Ishikawa (cell line): ENCODE data around the gene DKK3.

Source experiments
- CEBPB ChIP-seq: IDR thresholded peaks from 2 replicates; pipeline ENCODE4 v1.6.1; 2012
- CREB1 ChIP-seq: IDR thresholded peaks from 2 replicates; pipeline ENCODE4 v1.6.1; 2012; ENCODE audit warnings: low read depth
- EGR1 ChIP-seq: IDR thresholded peaks from 2 replicates; pipeline ENCODE4 v1.6.1; 2012
- EP300 ChIP-seq: IDR thresholded peaks from 2 replicates; pipeline ENCODE4 v1.6.1; 2012; ENCODE audit warnings: borderline replicate concordance
- FOXM1 ChIP-seq: IDR thresholded peaks from 2 replicates; pipeline ENCODE4 v1.6.1; 2012; ENCODE audit warnings: low read depth, borderline replicate concordance
- NFIC ChIP-seq: IDR thresholded peaks from 2 replicates; pipeline ENCODE4 v1.6.1; 2012
- RAD21 ChIP-seq: IDR thresholded peaks from 2 replicates; pipeline ENCODE4 v1.6.1; 2012; ENCODE audit warnings: low read depth
- TAF1 ChIP-seq: IDR thresholded peaks from 2 replicates; pipeline ENCODE4 v1.6.1; 2012; ENCODE audit warnings: low read depth, mild to moderate bottlenecking
- TCF12 ChIP-seq: IDR thresholded peaks from 2 replicates; pipeline ENCODE4 v1.6.1; 2012; ENCODE audit warnings: low read depth
- TEAD4 ChIP-seq: IDR thresholded peaks from 2 replicates; pipeline ENCODE4 v1.6.1; 2012
- YY1 ChIP-seq: IDR thresholded peaks from 2 replicates; pipeline ENCODE4 v1.6.1; 2012; ENCODE audit warnings: low read depth
- ZBTB7A ChIP-seq: IDR thresholded peaks from 2 replicates; pipeline ENCODE4 v1.6.1; 2012; ENCODE audit warnings: low read depth
- TF ChIP-seq, protein P1 (sequence below): IDR thresholded peaks from 2 replicates; pipeline ENCODE4 v1.6.1; 2012; ENCODE audit warnings: low read depth, mild to moderate bottlenecking
- TF ChIP-seq, protein P2 (sequence below): IDR thresholded peaks from 2 replicates; pipeline ENCODE4 v1.6.1; 2012
- TF ChIP-seq, protein P3 (sequence below): IDR thresholded peaks from 2 replicates; pipeline ENCODE4 v1.6.1; 2012

Gene DKK3

DNA sequence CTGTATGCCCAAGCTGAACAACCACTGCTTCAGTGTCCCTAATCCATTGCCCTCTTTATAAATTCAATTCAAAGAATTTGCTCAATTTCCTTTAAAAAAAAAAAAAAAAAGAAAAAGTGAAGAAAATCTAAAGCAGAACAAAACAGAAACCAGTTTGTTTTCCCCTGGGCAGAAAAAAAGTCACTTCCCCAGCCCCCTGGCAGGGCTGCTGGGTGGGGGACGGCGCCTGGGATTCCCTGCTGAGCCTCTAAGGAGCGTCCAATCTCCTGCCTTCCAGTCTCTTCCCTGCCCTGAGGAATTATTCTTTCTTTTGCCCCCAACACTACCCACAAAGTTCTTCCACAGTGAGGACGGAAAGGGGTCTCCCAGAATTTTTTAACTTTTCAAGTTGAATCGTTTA lies 23.9 kb downstream of the DKK3 start:
- no peak for TF ChIP-seq FOXM1
- no peak for TF ChIP-seq ZBTB7A
- no peak for TF ChIP-seq TEAD4
- TF ChIP-seq RAD21, result no peak
- TF ChIP-seq YY1, result no peak
- TF ChIP-seq, protein P1, sequence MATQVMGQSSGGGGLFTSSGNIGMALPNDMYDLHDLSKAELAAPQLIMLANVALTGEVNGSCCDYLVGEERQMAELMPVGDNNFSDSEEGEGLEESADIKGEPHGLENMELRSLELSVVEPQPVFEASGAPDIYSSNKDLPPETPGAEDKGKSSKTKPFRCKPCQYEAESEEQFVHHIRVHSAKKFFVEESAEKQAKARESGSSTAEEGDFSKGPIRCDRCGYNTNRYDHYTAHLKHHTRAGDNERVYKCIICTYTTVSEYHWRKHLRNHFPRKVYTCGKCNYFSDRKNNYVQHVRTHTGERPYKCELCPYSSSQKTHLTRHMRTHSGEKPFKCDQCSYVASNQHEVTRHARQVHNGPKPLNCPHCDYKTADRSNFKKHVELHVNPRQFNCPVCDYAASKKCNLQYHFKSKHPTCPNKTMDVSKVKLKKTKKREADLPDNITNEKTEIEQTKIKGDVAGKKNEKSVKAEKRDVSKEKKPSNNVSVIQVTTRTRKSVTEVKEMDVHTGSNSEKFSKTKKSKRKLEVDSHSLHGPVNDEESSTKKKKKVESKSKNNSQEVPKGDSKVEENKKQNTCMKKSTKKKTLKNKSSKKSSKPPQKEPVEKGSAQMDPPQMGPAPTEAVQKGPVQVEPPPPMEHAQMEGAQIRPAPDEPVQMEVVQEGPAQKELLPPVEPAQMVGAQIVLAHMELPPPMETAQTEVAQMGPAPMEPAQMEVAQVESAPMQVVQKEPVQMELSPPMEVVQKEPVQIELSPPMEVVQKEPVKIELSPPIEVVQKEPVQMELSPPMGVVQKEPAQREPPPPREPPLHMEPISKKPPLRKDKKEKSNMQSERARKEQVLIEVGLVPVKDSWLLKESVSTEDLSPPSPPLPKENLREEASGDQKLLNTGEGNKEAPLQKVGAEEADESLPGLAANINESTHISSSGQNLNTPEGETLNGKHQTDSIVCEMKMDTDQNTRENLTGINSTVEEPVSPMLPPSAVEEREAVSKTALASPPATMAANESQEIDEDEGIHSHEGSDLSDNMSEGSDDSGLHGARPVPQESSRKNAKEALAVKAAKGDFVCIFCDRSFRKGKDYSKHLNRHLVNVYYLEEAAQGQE, result no peak
- TF ChIP-seq, protein P2, sequence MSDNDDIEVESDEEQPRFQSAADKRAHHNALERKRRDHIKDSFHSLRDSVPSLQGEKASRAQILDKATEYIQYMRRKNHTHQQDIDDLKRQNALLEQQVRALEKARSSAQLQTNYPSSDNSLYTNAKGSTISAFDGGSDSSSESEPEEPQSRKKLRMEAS, result no peak
- TF ChIP-seq, protein P3, sequence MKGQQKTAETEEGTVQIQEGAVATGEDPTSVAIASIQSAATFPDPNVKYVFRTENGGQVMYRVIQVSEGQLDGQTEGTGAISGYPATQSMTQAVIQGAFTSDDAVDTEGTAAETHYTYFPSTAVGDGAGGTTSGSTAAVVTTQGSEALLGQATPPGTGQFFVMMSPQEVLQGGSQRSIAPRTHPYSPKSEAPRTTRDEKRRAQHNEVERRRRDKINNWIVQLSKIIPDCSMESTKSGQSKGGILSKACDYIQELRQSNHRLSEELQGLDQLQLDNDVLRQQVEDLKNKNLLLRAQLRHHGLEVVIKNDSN, result no peak
- no peak for TF ChIP-seq CEBPB
- no peak for TF ChIP-seq TCF12

DNA sequence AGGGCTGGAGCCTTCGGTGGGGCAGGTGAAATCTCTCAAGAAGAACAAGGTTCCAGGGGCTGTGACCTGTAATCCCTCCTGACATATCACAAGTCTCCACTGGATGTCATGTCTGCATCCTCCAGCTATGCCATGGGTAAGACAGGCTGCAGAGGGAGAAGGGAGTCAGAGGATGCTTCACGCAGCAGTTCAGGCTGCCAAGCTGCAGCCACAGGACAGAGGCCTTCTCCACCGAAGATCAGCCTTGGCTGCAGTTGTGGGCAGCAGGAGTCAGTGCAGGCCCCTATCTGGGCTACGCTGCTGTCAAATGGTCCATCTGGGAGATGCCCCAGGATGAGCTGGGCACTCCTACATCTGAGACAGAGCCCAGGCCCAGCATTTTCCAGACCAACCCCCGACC lies 25.0 kb downstream of the DKK3 start:
- TF ChIP-seq CEBPB (no peak), YY1 (no peak), ZBTB7A (no peak), FOXM1 (no peak), TCF12 (no peak), TEAD4 (no peak), NFIC (no peak)
- TF ChIP-seq, protein P3, result no peak

DNA sequence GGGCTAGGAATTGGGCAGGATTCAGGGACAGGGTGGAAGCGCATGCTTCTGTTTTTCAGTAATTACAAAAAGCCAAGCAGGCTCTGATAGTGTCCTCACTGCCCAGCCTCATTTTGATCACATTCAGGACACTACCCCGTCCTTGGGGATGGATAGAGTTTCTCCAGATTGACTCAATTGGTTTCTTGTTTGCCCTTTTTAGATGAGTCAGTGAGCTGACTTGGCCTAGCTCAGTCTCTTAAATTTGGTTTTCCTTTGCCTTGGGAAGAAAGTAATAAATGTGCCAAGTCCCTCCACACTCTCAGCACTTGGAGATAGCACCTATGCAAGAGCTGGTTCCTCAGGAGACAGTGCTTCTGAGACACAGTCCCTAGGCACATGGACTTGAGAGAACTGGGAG lies 25.5 kb downstream of the DKK3 start:
- TF ChIP-seq ZBTB7A, result no peak
- TF ChIP-seq RAD21, result no peak
- TF ChIP-seq, protein P3, result no peak
- TF ChIP-seq, protein P2, result no peak

DNA sequence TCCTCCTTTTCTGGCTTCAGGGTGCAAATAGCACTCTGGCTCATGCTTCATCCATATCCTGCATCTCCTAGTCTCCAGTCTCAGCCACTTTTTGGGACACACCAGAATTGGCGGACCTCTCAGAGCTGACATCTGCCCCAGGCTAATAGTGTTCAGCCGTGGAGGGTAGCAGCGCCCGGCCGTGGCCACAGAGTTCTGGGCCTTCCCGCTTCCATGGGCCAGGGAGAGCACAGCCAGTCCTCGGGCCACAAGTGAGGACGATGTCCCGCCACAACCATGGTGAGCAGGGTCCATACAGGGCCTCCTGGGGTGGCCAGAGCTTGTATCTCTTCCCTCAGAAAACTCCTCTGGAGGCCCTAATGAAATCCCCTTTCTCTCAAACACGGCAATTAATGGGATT lies 26.0 kb downstream of the DKK3 start:
- no peak for TF ChIP-seq RAD21
- TF ChIP-seq EP300, result no peak
- TF ChIP-seq ZBTB7A, result no peak
- no peak for TF ChIP-seq CREB1
- no peak for TF ChIP-seq TAF1
- no peak for TF ChIP-seq YY1
- TF ChIP-seq, protein P1, result no peak
- TF ChIP-seq, protein P3, result no peak
- TF ChIP-seq NFIC, result no peak
- no peak for TF ChIP-seq TEAD4
- no peak for TF ChIP-seq EGR1
- TF ChIP-seq, protein P2, result no peak

DNA sequence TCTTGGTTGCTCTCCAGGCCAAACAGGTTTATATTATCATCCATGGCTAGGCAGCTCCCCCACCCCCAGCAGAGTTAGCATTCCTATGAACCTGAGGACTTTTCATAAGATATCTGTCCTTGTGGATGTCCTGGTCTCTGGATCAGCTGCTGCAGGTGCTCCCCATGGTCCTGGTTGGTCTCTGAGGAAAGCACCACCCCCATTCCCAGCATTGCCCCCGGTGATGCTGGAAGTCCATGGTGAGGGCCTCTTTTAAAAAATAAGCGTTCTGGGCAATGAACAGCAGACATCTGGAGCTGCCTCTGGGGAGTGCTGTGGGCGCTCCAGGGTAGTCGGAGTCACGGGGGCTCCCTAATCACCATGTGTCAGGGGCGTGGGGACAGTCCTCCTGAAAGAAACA lies 26.6 kb downstream of the DKK3 start:
- TF ChIP-seq EP300 (no peak), TAF1 (no peak), TEAD4 (no peak), CREB1 (no peak)
- TF ChIP-seq, protein P1, result no peak
- TF ChIP-seq, protein P3, result no peak
